ENCODE data around the gene PML.

Gene PML

DNA sequence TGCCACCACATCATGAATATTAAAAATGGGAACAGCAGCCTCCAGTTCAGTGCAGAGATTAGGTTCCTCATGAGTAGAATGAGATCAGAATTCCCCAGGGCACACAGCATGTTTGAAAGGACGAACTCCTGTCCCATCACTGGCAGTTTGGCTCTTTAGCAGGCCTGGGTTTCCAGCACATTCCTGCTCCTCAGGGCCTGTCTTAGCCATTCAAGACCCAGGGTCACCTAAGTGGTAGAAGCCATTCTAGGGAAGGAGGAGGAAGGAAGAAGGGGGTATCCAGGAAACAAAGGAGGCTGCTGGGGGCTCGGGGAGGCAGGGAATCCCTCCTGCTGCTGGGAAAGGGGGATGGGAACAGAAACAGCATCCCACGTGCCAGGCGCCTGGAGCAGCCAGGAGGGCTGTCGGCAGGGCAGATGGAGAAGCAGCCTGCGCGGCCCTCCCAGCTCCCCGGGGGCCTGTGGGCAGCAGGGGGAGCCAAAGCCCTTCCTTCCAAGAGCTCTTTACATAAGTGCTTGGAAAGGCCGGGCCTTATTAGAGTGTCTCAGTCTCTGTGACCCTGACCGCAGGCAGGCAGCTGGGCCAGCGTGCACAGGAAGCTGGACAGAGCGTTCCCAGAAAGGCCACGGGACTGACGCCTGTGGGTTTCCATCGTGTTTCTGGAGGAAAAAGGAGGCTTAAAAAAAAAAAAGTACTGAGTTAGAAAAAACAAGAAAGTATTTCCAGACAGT is 43.5 kb upstream of the PML start:
- Histone ChIP-seq H3K27ac (peak overlapping the region; percentile 39 to 93 (median 67); a peak in 19 of 22 replicates), H3K9me3 (replicated peaks in 1 of 11) (no peaks in the 10 kb centered on the region), H3K4me2 (peak overlapping the region; percentile 78 to 92 (median 87)), H3K36me3 (no peaks in the 10 kb centered on the region), H3K4me1 (peaks cover 34 to 68% (median 43%) of the 10 kb centered on the region in 10 experiments), H3K27me3 (no peaks in the 10 kb centered on the region), H4K20me1 (0 out of 22 replicates have a peak, but pooled peaks cover 0 to 5% (median 0%) of the 10 kb centered on the region in 11 experiments), H3K9ac (peak overlapping the region; percentile 49 to 84 (median 65); a peak in 19 of 22 replicates), H3K4me3 (no peak overlapping the region)
- no peak for TF ChIP-seq Cebpa-rat (IDR thresholded peaks at IDR 0.05)

- Histone ChIP-seq H3K9ac (peak overlapping the region; percentile 49 to 84 (median 65); a peak in 21 of 22 replicates), H3K27ac (peak overlapping the region; percentile 39 to 93 (median 67); a peak in 21 of 22 replicates)
Observed at GRCh38 chr15:73951601-73952000, 42.9 kb upstream of the PML start.

DNA sequence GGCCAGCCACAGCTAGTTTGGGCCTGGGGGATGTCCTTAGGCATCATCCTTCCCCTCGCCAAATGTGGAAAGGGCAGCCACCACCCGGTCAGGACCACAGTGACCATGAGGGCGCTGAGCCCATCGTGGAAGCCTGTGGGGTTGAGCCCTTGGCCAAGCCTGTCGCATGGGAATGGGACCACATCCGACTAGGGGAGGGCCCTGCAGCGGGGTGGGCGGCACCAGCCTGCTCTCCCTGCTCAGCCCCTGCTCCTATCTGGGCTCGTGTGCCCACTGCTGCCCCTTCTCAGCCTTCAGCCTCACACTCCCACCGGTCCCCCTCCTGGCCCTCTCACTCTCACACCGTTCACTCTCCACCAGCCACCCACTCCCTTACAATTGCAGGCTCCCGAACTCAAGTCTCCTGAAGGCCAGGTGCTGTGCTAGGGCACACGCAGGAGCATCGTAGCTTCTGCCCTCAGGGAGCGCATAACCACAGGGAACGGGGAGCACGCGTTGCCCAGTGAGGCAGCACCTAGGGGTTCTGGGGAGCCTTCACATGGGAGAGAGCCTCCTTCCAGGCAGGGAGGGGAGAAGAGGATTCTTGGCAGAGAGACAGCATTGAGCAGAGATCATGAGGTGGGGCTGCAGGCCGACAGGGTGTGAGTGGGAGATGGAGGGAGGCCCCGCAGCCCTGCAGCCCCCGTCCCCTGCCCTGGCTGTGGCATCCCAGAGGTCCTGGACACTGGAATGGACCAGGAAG is 42.2 kb upstream of the PML start:
- Histone ChIP-seq H3K9me3 (replicated peaks in 1 of 11) (no peaks in the 10 kb centered on the region), H3K4me1 (peaks cover 43 to 68% (median 54%) of the 10 kb centered on the region in 10 experiments), H3K36me3 (no peaks in the 10 kb centered on the region), H3K27ac (peak overlapping the region in 10 of 11 experiments; percentile 52 to 93 (median 68); a peak in 18 of 22 replicates), H3K4me3 (no peak overlapping the region), H3K27me3 (no peaks in the 10 kb centered on the region), H3K9ac (peak overlapping the region; percentile 49 to 84 (median 65); a peak in 21 of 22 replicates), H3K4me2 (peak overlapping the region; percentile 78 to 92 (median 87)), H4K20me1 (0 out of 22 replicates have a peak, but pooled peaks cover 0 to 5% (median 0%) of the 10 kb centered on the region in 11 experiments)
- TF ChIP-seq Cebpa-rat (IDR thresholded peaks at IDR 0.05), result no peak

More at GRCh38 chr15:73951601-73952000, 42.9 kb upstream of the PML start:
- H3K36me3 ChIP-seq, result no peaks in the 10 kb centered on the region
- no peak overlapping the region for H3K4me3 ChIP-seq
- peak overlapping the region; percentile 78 to 92 (median 87) for H3K4me2 ChIP-seq
- H3K27me3 ChIP-seq, result no peaks in the 10 kb centered on the region
- H4K20me1 ChIP-seq, result 0 out of 22 replicates have a peak, but pooled peaks cover 0 to 5% (median 0%) of the 10 kb centered on the region in 11 experiments
- peaks cover 40 to 68% (median 46%) of the 10 kb centered on the region in 10 experiments for H3K4me1 ChIP-seq
- TF ChIP-seq Cebpa-rat (IDR thresholded peaks at IDR 0.05), result no peak
- H3K9me3 ChIP-seq (replicated peaks in 1 of 11), result no peaks in the 10 kb centered on the region

DNA sequence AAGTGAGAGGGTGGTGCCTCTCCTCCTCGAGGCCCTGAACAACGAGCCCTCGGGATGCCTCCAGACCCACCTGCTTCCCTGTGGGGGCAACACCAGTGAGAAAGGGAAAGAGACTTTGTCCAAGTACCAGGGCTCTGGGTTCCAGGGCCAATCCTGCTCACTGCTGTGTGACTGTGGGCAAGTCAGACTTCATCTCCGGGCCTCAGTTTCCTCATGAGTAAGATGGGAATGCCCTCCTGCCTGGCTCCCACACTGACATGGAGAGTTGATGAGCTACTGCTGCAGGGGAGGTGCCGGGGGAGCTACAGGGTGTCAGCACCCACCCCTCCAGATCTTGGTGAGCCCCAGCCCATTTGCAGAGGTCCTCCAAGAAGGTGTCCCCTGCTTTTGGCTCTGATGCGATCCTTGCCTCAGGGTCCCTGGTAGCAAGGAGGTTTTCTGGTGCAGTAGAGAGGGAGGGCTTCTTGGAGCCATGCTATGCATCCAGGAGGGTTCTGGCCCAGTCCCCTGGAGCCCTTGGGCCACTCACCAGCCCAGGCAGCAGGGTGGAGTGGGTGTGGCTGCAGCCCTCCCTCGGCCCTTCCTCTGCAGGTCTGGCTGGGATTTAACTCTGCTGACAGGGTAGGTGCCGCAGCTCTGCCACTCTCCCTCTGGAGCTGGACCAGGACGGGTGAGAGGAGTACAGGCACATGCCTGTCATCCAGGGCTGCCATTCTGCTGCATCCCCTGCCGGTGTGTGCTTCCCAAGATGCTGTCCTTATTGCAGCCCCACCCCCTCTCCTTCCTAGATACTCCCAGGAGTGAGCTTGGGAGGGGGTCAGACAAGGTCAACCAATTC is 41.4 kb upstream of the PML start:
- Histone ChIP-seq H3K27me3 (no peaks in the 10 kb centered on the region), H3K9me3 (replicated peaks in 1 of 11) (no peaks in the 10 kb centered on the region), H4K20me1 (0 out of 22 replicates have a peak, but pooled peaks cover 0 to 5% (median 0%) of the 10 kb centered on the region in 11 experiments), H3K4me1 (peaks cover 51 to 72% (median 61%) of the 10 kb centered on the region in 10 experiments), H3K9ac (peak overlapping the region in 2 of 11 experiments; percentile 63 to 69; a peak in 1 of 22 replicates), H3K4me3 (no peak overlapping the region), H3K36me3 (no peaks in the 10 kb centered on the region), H3K27ac (no peak overlapping the region; a peak in 2 of 22 replicates), H3K4me2 (peak overlapping the region; percentile 1 to 92 (median 87); a peak in 16 of 22 replicates)
- TF ChIP-seq Cebpa-rat (IDR thresholded peaks at IDR 0.05), result no peak

GRCh38 chr15:73954188-73955145 is 40.0 kb upstream of the PML start:
- TF ChIP-seq Cebpa-rat (IDR thresholded peaks at IDR 0.05), result no peak
- no peaks in the 10 kb centered on the region for H3K9me3 ChIP-seq (replicated peaks in 1 of 11)

GRCh38 chr15:73955326-73955725 is 39.2 kb upstream of the PML start:
- H3K9me3 ChIP-seq (replicated peaks in 1 of 11), result no peaks in the 10 kb centered on the region
- no peaks in the 10 kb centered on the region for H4K20me1 ChIP-seq
- H3K9ac ChIP-seq, result no peak overlapping the region
- H3K4me3 ChIP-seq, result no peak overlapping the region
- peak overlapping the region in 2 of 11 experiments; percentile 87; a peak in 3 of 22 replicates for H3K4me2 ChIP-seq
- H3K27ac ChIP-seq, result no peak overlapping the region
- H3K36me3 ChIP-seq, result no peaks in the 10 kb centered on the region
- H3K27me3 ChIP-seq, result no peaks in the 10 kb centered on the region
- peaks cover 72 to 87% (median 79%) of the 10 kb centered on the region in 10 experiments for H3K4me1 ChIP-seq
- no peak for TF ChIP-seq Cebpa-rat (IDR thresholded peaks at IDR 0.05)

More at GRCh38 chr15:73954188-73955145, 40.0 kb upstream of the PML start:
- Histone ChIP-seq H4K20me1 (0 out of 22 replicates have a peak, but pooled peaks cover 0 to 3% (median 0%) of the 10 kb centered on the region in 11 experiments), H3K27me3 (no peaks in the 10 kb centered on the region), H3K4me1 (peaks cover 65 to 85% (median 75%) of the 10 kb centered on the region in 10 experiments), H3K27ac (no peak overlapping the region), H3K4me2 (peak overlapping the region in 7 of 11 experiments; percentile 3 to 44 (median 14); a peak in 8 of 22 replicates), H3K4me3 (no peak overlapping the region), H3K36me3 (no peaks in the 10 kb centered on the region), H3K9ac (peak overlapping the region in 1 of 11 experiments; percentile 5; a peak in 1 of 22 replicates)

- Histone ChIP-seq H3K9me3 (replicated peaks in 1 of 11) (no peaks in the 10 kb centered on the region), H3K4me3 (no peak overlapping the region), H3K36me3 (no peaks in the 10 kb centered on the region), H3K27ac (no peak overlapping the region), H3K4me2 (peak overlapping the region; percentile 54 to 90 (median 75)), H3K27me3 (no peaks in the 10 kb centered on the region), H3K9ac (no peak overlapping the region; a peak in 1 of 22 replicates), H3K4me1 (peaks cover 66 to 85% (median 73%) of the 10 kb centered on the region in 10 experiments), H4K20me1 (no peaks in the 10 kb centered on the region)
- TF ChIP-seq Cebpa-rat (IDR thresholded peaks at IDR 0.05), result no peak
Observed at GRCh38 chr15:73955861-73956742, 38.4 kb upstream of the PML start.
